HepG2 (cell line): ENCODE data around the gene MGLL. TPM values are rescaled to one million over a fixed set of nuclear protein-coding genes. Genes with fewer than 3 reads are reported as not detected.

Experiments
- ATAC-seq: fragments of 200-7000 bp; cut with Tn5 transposase; 3 replicates; pipeline ENCODE4 v1.9.1; 2020; ENCODE audit warnings: mild to moderate bottlenecking, moderate library complexity
- BruUV-seq: library from RNA; stranded (reverse); fragments of 400-500 nt; replicated peaks from 2 replicates; lab custom pipeline; 2021; lab: Mats Ljungman, UMichigan
- CTCF ChIA-PET: fragments of 300-600 bp; formaldehyde crosslinking; extraction: SDS; loops from one replicate; lab custom pipeline; 2021; ENCODE audit warnings: low total read pairs, inconsistent platforms, low intra/inter-chr PET ratio; lab: Yijun Ruan, JAX
- POLR2A ChIA-PET: fragments of 350-600 bp; sonication (Branson Sonifier 250); formaldehyde crosslinking; loops from one replicate; lab custom pipeline; 2020; ENCODE audit warnings: antibody characterized with exemption, inconsistent platforms; lab: Yijun Ruan, JAX
- DNase-seq: peaks from one replicate; pipeline ENCODE4 v3.0.0-alpha.2; 2015; ENCODE audit warnings: low spot score
- FAIRE-seq: peaks from 3 replicates; lab custom pipeline; 2011; peaks lifted over from hg19 to GRCh38; lab: Jason Lieb, UNC
- H2AFZ ChIP-seq: one replicate; pipeline ENCODE4 v1.6.1; 2011; ENCODE audit warnings: low read length, inconsistent platforms
- H3K27ac ChIP-seq: fragments of 300-600 bp; 3 replicates; pipeline ENCODE4 v1.8.0; 2011; ENCODE audit warnings: mixed run types, mild to moderate bottlenecking, mixed read lengths, low read length, inconsistent platforms; ENCODE audit not compliant: insufficient read depth; ENCODE audit errors: extremely low read length
- H3K27me3 ChIP-seq, 2 experiments: fragments of 200-600 bp in 1 of 2; 2 replicates in 1 of 2; 3 replicates in 1 of 2; pipeline versions ENCODE4 v1.6.0 to v1.8.0; 2011; ENCODE audit warnings: low read length in 2 of 2, mild to moderate bottlenecking in 2 of 2, moderate library complexity in 2 of 2, inconsistent platforms in 1 of 2; ENCODE audit not compliant: insufficient read depth in 2 of 2, control insufficient read depth in 1 of 2
- H3K36me3 ChIP-seq, 2 experiments: fragments of 200-600 bp in 1 of 2; replicated peaks in 1 of 2; 2 replicates in 1 of 2; 3 replicates in 1 of 2; pipeline versions ENCODE4 v1.5.1 to v1.8.0; 2011; ENCODE audit warnings: low read length in 2 of 2, inconsistent platforms in 1 of 2; ENCODE audit not compliant: insufficient read depth in 2 of 2, control insufficient read depth in 1 of 2
- H3K4me1 ChIP-seq: 2 replicates; pipeline ENCODE4 v1.5.1; 2012; ENCODE audit warnings: low read length, inconsistent platforms; ENCODE audit not compliant: insufficient read depth
- H3K4me2 ChIP-seq: 2 replicates; pipeline ENCODE4 v1.6.0; 2011; ENCODE audit warnings: low read depth, low read length, inconsistent platforms
- H3K4me3 ChIP-seq, 3 experiments: fragments of 200-600 bp in 1 of 3; sonication (generic), shearing (Covaris generic) in 1 of 3; replicated peaks in 1 of 3; 2 replicates each; pipeline ENCODE4 v1.5.1; 2011 to 2016; ENCODE audit warnings: low read length in 3 of 3, inconsistent platforms in 2 of 3, low read depth in 2 of 3, mild to moderate bottlenecking in 2 of 3, control low read depth in 1 of 3, mixed read lengths in 1 of 3; ENCODE audit not compliant: insufficient read depth in 1 of 3
- H3K79me2 ChIP-seq: one replicate; pipeline ENCODE4 v1.6.1; 2011; ENCODE audit warnings: low read length, inconsistent platforms; ENCODE audit not compliant: insufficient read depth
- H3K9ac ChIP-seq: 2 replicates; pipeline ENCODE4 v1.6.0; 2011; ENCODE audit warnings: mild to moderate bottlenecking, low read depth, low read length, inconsistent platforms; ENCODE audit not compliant: insufficient read depth
- H3K9me3 ChIP-seq: 2 replicates; pipeline ENCODE4 v1.5.1; 2012; ENCODE audit warnings: mild to moderate bottlenecking, low read length
- H4K20me1 ChIP-seq: 2 replicates; pipeline ENCODE4 v1.6.0; 2011; ENCODE audit warnings: inconsistent platforms, mild to moderate bottlenecking, low read length, moderate library complexity; ENCODE audit not compliant: insufficient read depth
- JUNB ChIP-seq: sonication (generic); formaldehyde crosslinking; IDR thresholded peaks from 2 replicates; pipeline ENCODE4 v1.8.0; 2022; ENCODE audit warnings: missing genetic modification reagents, mild to moderate bottlenecking, borderline replicate concordance
- KLF13 ChIP-seq: sonication (generic); formaldehyde crosslinking; IDR thresholded peaks from 2 replicates; pipeline ENCODE4 v1.4.0; 2020; ENCODE audit warnings: mild to moderate bottlenecking, missing genetic modification reagents
- NPAS2 ChIP-seq: sonication (generic); formaldehyde crosslinking; IDR thresholded peaks from 2 replicates; pipeline ENCODE4 v1.8.0; 2022; ENCODE audit warnings: mild to moderate bottlenecking, missing genetic modification reagents, borderline replicate concordance
- ZNF101 ChIP-seq: sonication (generic); formaldehyde crosslinking; IDR thresholded peaks from 2 replicates; pipeline ENCODE4 v1.4.0; 2020; ENCODE audit warnings: mild to moderate bottlenecking, low read depth, missing genetic modification reagents, borderline replicate concordance
- ZNF747 ChIP-seq: sonication (generic); formaldehyde crosslinking; IDR thresholded peaks from 2 replicates; pipeline ENCODE4 v1.8.1; 2023; ENCODE audit warnings: missing genetic modification reagents, mild to moderate bottlenecking, borderline replicate concordance
- ZSCAN21 ChIP-seq: sonication (generic); formaldehyde crosslinking; IDR thresholded peaks from 2 replicates; pipeline ENCODE4 v1.8.0; 2022; ENCODE audit warnings: mild to moderate bottlenecking, missing genetic modification reagents, moderate library complexity, borderline replicate concordance
- WGBS: methylation state at CpG from one replicate; pipeline ENCODE4 v1.1.6; 2017; ENCODE audit warnings: low lambda C conversion rate; 5-methylcytosine and 5-hydroxymethylcytosine counted together
- in situ Hi-C: cut with HindIII; loops from 2 replicates; pipeline ENCODE4 v1.10.0; 2017; ENCODE audit warnings: low pct_unique_long_range_greater_than_20kb; ENCODE audit not compliant: extremely low pct_ligation_motif_present
- intact Hi-C: fragments of 100-400 bp; cut with micrococcal nuclease; formaldehyde crosslinking; loops from one replicate; pipeline ENCODE4 v1.10.0; 2022; ENCODE audit not compliant: unreplicated experiment
- polyA plus RNA-seq, 8 experiments: library from polyadenylated mRNA; depleted of rRNA in 3 of 8; stranded (reverse) in 7 of 8; unstranded in 1 of 8; fragments of >200 nt; fragmentation: Illumina TruSeq in 4 of 8; extraction: Trizol in 4 of 8; gene quantifications; 2 replicates each; pipeline versions ENCODE4 v1.2.1 to v1.2.3, GENCODE V29; 2011 to 2016; ENCODE audit warnings: low read depth in 4 of 8, missing spikeins in 1 of 8, mixed read lengths in 1 of 8; ENCODE audit not compliant: insufficient read depth in 1 of 8
- total RNA-seq, 5 experiments: library from RNA; depleted of rRNA; stranded (reverse); fragments of >200 nt; fragmentation: Illumina TruSeq; extraction: Trizol; gene quantifications; 2 replicates each; pipeline ENCODE4 v1.2.3, GENCODE V29; 2016; ENCODE audit warnings: low read depth in 1 of 5
- TF ChIP-seq, protein P1 (sequence below): IDR thresholded peaks from 2 replicates; pipeline ENCODE4 v1.6.1; 2012; ENCODE audit warnings: low read depth, low read length, improper control_type of control experiment
- TF ChIP-seq, protein P2 (sequence below): sonication (generic); formaldehyde crosslinking; IDR thresholded peaks from 2 replicates; pipeline ENCODE4 v1.8.0; 2022; ENCODE audit warnings: mild to moderate bottlenecking, missing genetic modification reagents
- TF ChIP-seq, protein P3 (sequence below): sonication (generic); formaldehyde crosslinking; IDR thresholded peaks from 2 replicates; pipeline ENCODE4 v1.9.0; 2021; ENCODE audit warnings: missing genetic modification reagents, borderline replicate concordance
- TF ChIP-seq, protein P4 (sequence below): sonication (generic); formaldehyde crosslinking; IDR thresholded peaks from 2 replicates; pipeline ENCODE4 v1.5.0; 2020; ENCODE audit warnings: missing genetic modification reagents
- TF ChIP-seq, protein P5 (sequence below): sonication (generic); formaldehyde crosslinking; IDR thresholded peaks from 2 replicates; pipeline ENCODE4 v1.5.0; 2020; ENCODE audit warnings: missing genetic modification reagents
- TF ChIP-seq, protein P6 (sequence below): sonication (generic); formaldehyde crosslinking; IDR thresholded peaks from 2 replicates; pipeline ENCODE4 v1.4.0; 2020; ENCODE audit warnings: missing genetic modification reagents, borderline replicate concordance

The MGLL gene
- total and polyA plus RNA-seq, 2 of the 13 experiments (the other 11 are each of a cell fraction or from before 2014, with no cell fraction given), result not detected

DNA sequence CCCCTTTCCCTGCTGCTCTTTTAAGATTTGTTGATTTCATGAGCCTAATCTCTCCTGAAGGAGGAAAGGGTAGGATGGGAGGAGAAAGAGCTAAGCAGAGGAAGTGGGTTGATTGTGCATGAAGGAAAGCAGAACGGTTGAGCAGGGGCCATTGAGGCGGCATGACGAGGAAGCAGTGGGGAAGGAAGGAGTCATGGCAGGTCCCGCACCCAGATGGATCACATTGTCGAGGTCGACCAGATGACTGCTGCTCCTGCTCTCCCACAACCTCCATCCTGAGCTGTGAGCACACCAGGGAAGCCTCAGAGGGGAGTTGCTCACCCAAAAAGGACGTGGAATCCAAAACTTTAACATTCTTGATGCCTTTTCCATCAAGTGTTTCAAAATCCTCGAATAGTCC is 106.8 kb downstream of the MGLL start:
- Histone ChIP-seq H3K27ac (no peak overlapping the region), H4K20me1 (no peaks in the 10 kb centered on the region), H3K27me3 (peaks cover 4 to 49% of the 10 kb centered on the region in 2 experiments), H3K9me3 (no peaks in the 10 kb centered on the region), H3K4me3 (no peak overlapping the region), H2AFZ (no peak overlapping the region), H3K36me3 (no peaks in the 10 kb centered on the region), H3K4me1 (no peaks in the 10 kb centered on the region), H3K9ac (no peak overlapping the region), H3K79me2 (no peaks in the 10 kb centered on the region), H3K4me2 (no peak overlapping the region)
- WGBS, result 15% methylated on average over 8 of the region's 8 CpGs
- intact Hi-C loops, result no loop called here
- FAIRE-seq (no peak), DNase-seq (no peak), ATAC-seq (no peak)
- POLR2A ChIA-PET, result no interaction called here
- BruUV-seq, result no TSS peak
- CTCF ChIA-PET, result no interaction called here
- in situ Hi-C loops, result no loop called here
- TF ChIP-seq, protein P1, sequence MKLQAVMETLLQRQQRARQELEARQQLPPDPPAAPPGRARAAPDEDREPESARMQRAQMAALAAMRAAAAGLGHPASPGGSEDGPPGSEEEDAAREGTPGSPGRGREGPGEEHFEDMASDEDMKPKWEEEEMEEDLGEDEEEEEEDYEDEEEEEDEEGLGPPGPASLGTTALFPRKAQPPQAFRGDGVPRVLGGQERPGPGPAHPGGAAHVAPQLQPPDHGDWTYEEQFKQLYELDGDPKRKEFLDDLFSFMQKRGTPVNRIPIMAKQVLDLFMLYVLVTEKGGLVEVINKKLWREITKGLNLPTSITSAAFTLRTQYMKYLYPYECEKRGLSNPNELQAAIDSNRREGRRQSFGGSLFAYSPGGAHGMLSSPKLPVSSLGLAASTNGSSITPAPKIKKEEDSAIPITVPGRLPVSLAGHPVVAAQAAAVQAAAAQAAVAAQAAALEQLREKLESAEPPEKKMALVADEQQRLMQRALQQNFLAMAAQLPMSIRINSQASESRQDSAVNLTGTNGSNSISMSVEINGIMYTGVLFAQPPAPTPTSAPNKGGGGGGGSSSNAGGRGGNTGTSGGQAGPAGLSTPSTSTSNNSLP, result no peak
- TF ChIP-seq JUNB (no peak), ZSCAN21 (no peak), ZNF101 (CRISPR knock-in tag) (no peak), KLF13 (no peak), NPAS2 (CRISPR knock-in tag) (no peak), ZNF747 (no peak)
- TF ChIP-seq, protein P2, sequence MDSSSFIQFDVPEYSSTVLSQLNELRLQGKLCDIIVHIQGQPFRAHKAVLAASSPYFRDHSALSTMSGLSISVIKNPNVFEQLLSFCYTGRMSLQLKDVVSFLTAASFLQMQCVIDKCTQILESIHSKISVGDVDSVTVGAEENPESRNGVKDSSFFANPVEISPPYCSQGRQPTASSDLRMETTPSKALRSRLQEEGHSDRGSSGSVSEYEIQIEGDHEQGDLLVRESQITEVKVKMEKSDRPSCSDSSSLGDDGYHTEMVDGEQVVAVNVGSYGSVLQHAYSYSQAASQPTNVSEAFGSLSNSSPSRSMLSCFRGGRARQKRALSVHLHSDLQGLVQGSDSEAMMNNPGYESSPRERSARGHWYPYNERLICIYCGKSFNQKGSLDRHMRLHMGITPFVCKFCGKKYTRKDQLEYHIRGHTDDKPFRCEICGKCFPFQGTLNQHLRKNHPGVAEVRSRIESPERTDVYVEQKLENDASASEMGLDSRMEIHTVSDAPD, result no peak
- TF ChIP-seq, protein P3, sequence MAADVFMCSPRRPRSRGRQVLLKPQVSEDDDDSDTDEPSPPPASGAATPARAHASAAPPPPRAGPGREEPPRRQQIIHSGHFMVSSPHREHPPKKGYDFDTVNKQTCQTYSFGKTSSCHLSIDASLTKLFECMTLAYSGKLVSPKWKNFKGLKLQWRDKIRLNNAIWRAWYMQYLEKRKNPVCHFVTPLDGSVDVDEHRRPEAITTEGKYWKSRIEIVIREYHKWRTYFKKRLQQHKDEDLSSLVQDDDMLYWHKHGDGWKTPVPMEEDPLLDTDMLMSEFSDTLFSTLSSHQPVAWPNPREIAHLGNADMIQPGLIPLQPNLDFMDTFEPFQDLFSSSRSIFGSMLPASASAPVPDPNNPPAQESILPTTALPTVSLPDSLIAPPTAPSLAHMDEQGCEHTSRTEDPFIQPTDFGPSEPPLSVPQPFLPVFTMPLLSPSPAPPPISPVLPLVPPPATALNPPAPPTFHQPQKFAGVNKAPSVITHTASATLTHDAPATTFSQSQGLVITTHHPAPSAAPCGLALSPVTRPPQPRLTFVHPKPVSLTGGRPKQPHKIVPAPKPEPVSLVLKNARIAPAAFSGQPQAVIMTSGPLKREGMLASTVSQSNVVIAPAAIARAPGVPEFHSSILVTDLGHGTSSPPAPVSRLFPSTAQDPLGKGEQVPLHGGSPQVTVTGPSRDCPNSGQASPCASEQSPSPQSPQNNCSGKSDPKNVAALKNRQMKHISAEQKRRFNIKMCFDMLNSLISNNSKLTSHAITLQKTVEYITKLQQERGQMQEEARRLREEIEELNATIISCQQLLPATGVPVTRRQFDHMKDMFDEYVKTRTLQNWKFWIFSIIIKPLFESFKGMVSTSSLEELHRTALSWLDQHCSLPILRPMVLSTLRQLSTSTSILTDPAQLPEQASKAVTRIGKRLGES (CRISPR knock-in tag), result no peak
- TF ChIP-seq, protein P4, sequence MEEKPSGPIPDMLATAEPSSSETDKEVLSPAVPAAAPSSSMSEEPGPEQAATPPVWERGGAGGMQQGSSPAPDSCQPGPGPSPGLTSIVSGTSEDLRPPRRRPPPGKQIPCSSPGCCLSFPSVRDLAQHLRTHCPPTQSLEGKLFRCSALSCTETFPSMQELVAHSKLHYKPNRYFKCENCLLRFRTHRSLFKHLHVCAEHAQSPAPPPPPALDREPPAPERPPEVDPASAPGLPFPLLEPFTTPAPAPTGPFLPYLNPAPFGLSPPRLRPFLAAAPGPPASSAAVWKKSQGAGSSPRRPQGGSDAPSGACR (CRISPR knock-in tag), result no peak
- TF ChIP-seq, protein P5, sequence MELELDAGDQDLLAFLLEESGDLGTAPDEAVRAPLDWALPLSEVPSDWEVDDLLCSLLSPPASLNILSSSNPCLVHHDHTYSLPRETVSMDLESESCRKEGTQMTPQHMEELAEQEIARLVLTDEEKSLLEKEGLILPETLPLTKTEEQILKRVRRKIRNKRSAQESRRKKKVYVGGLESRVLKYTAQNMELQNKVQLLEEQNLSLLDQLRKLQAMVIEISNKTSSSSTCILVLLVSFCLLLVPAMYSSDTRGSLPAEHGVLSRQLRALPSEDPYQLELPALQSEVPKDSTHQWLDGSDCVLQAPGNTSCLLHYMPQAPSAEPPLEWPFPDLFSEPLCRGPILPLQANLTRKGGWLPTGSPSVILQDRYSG (CRISPR knock-in tag), result no peak
- TF ChIP-seq, protein P6, sequence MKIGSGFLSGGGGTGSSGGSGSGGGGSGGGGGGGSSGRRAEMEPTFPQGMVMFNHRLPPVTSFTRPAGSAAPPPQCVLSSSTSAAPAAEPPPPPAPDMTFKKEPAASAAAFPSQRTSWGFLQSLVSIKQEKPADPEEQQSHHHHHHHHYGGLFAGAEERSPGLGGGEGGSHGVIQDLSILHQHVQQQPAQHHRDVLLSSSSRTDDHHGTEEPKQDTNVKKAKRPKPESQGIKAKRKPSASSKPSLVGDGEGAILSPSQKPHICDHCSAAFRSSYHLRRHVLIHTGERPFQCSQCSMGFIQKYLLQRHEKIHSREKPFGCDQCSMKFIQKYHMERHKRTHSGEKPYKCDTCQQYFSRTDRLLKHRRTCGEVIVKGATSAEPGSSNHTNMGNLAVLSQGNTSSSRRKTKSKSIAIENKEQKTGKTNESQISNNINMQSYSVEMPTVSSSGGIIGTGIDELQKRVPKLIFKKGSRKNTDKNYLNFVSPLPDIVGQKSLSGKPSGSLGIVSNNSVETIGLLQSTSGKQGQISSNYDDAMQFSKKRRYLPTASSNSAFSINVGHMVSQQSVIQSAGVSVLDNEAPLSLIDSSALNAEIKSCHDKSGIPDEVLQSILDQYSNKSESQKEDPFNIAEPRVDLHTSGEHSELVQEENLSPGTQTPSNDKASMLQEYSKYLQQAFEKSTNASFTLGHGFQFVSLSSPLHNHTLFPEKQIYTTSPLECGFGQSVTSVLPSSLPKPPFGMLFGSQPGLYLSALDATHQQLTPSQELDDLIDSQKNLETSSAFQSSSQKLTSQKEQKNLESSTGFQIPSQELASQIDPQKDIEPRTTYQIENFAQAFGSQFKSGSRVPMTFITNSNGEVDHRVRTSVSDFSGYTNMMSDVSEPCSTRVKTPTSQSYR (CRISPR knock-in tag), result no peak
